ENCODE data around the gene BEST2. TPM values are rescaled to one million over a fixed set of nuclear protein-coding genes. Genes with fewer than 3 reads are reported as not detected.

Gene BEST2
- total RNA-seq, 2 donors from 2014 or later, result not detected

DNA sequence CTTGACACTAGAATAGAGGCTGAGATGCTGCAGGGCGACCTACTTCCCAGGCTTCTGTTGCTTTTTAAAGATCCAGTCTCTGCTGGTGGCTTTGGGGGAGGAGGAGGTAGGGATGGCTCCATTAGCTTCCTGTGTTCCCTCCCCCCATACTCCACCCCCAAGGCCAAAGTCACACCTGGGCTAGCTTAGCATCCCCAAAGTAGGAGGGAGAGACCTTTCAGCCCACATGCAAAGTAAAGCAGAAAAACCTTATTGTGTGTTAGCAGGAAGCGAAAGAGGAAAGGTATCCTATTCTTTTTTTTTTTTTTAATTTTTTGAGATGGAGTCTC is 24.6 kb upstream of the BEST2 start:
- H3K27me3 ChIP-seq, result no peaks in the 10 kb centered on the region
- H3K4me3 ChIP-seq, result no peak overlapping the region
- H3K4me1 ChIP-seq, result peaks cover 0 to 27% of the 10 kb centered on the region in 2 donors
- peaks cover 34% of the 10 kb centered on the region for H3K36me3 ChIP-seq
- no peak for DNase-seq (ENCODE audit: low spot score)
- H3K27ac ChIP-seq, result no peak overlapping the region
- TF ChIP-seq, protein P1, sequence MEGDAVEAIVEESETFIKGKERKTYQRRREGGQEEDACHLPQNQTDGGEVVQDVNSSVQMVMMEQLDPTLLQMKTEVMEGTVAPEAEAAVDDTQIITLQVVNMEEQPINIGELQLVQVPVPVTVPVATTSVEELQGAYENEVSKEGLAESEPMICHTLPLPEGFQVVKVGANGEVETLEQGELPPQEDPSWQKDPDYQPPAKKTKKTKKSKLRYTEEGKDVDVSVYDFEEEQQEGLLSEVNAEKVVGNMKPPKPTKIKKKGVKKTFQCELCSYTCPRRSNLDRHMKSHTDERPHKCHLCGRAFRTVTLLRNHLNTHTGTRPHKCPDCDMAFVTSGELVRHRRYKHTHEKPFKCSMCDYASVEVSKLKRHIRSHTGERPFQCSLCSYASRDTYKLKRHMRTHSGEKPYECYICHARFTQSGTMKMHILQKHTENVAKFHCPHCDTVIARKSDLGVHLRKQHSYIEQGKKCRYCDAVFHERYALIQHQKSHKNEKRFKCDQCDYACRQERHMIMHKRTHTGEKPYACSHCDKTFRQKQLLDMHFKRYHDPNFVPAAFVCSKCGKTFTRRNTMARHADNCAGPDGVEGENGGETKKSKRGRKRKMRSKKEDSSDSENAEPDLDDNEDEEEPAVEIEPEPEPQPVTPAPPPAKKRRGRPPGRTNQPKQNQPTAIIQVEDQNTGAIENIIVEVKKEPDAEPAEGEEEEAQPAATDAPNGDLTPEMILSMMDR (IDR thresholded peaks at IDR 0.05), result no peak
- no peaks in the 10 kb centered on the region for H3K9me3 ChIP-seq

DNA sequence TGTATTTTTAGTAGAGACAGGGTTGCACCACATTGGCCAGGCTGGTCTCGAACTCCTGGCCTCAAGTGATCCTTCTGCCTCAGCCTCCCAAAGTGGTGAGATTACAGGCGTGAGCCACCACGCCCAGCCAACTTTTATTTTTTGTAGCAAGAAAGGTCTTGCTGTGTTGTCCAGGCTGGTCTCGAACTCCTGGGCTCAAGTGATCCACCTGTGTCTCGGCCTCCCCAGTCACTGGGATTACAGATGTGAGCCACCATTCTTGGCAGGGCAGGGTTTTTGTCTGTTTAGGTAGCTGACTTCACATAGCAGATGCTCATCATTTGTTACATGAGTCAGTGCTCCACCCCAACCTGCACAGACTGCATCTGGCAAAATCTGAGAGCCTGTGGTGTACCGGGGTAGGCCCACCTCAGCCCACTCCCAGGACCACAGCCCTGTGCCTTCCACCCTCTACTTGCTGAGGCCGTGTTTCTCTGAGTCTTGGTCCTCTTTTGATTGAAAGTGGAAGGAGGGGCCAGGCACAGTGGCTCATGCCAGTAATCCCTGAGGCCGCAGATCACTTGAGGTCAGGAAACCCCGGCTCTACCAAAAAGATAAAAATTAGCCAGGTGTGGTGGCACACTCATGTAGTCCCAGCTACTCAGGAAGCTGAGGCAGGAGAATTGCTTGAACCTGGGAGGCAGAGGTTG is 23.7 kb upstream of the BEST2 start:
- Histone ChIP-seq H3K4me3 (no peak overlapping the region), H3K4me1 (peaks cover 0 to 35% of the 10 kb centered on the region in 2 donors), H3K27me3 (no peaks in the 10 kb centered on the region), H3K27ac (no peak overlapping the region), H3K36me3 (peaks cover 34% of the 10 kb centered on the region), H3K9me3 (no peaks in the 10 kb centered on the region)
- TF ChIP-seq, protein P1 (IDR thresholded peaks at IDR 0.05), result no peak
- no peak for DNase-seq (ENCODE audit: low spot score)

DNA sequence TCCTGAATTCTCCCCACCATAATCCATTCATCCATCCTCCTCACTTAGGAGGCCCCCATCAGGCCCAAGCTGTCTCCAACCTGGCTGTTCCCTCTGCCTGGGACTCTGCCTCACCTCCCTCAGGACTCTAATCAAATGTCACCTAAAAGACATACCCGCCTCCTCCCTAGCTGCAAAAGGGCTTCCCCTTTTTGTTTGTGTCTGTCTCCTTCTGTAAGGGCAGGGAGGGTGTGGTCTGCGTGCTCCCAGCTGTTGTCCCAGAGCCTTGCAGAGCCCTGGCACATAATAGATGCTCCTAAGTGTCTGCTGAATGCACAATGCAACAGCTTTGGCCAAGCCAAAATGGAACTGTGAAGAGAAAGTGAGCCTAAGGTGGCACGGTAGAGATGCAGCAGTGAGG is 21.5 kb upstream of the BEST2 start:
- TF ChIP-seq, protein P1 (IDR thresholded peaks at IDR 0.05), result no peak
- no peak for DNase-seq (ENCODE audit: low spot score)
- Histone ChIP-seq H3K27ac (no peak overlapping the region), H3K27me3 (no peaks in the 10 kb centered on the region), H3K9me3 (no peaks in the 10 kb centered on the region), H3K4me1 (peaks cover 0 to 30% of the 10 kb centered on the region in 2 donors), H3K36me3 (peaks cover 34% of the 10 kb centered on the region), H3K4me3 (no peak overlapping the region)

DNA sequence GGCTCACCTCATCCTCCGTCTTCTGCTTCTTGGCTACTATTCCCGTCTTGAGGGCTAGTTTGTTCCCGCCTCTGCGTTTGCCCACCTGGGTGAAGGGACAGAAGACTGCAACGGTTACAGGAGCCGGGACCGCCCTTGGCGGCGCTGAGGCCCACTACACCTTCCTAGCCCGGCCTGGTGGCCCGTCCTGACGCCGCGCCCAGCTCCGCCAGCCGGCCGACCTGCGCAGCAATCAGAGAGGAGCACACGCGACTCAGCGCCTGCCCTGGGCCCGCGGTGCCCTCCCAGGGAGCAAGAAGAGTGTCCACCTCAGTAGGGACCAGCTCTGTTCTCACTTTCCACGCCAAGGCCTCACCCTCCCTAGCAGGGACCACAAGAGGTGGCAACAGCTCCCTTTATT is 20.3 kb upstream of the BEST2 start:
- no peak overlapping the region for H3K27ac ChIP-seq
- H3K27me3 ChIP-seq, result no peaks in the 10 kb centered on the region
- no peaks in the 10 kb centered on the region for H3K9me3 ChIP-seq
- no peak for DNase-seq (ENCODE audit: low spot score)
- peaks cover 34% of the 10 kb centered on the region for H3K36me3 ChIP-seq
- H3K4me3 ChIP-seq, result no peak overlapping the region
- TF ChIP-seq, protein P1 (IDR thresholded peaks at IDR 0.05), result no peak
- peaks cover 0 to 36% of the 10 kb centered on the region in 2 donors for H3K4me1 ChIP-seq

DNA sequence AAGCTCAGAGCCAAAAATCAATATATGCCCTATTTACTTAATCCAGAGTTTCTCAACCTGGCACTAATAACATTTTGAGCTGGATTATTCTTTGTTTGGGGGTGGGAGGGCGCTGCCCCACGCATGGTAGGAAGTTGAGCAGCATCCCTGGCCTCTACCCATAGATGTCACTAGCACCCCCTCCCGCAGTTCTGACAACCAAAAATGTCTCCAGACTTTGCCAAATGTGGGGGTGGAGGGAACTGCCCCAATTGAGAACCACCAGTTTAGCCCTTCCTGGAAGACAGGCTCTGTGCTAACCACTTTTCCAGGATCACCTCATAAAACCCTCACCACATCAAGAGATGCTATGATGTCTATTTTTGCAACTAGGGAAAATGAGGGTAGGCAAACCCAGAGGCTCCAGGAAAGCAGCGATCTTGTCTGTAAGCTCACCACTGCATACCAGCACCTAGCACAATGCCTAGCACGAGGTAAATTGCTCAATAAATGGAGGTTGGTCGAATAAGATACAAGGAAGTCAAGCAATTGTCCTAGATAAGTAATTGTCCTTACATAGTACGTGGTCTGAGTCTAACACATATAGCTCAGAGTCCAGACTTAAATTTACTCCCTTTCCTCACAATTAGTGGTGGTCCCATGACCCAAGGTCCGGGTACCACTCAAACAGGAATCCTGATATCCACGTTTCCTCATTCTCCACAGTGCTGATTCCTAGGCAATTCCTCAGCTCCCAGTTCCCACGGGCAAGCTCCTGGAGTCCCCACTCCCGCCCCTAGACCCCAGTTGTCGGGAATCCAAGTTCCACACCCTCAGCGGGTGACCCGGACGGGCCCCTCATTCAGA is 18.0 kb upstream of the BEST2 start:
- TF ChIP-seq, protein P1 (IDR thresholded peaks at IDR 0.05), result no peak
- Histone ChIP-seq H3K9me3 (no peaks in the 10 kb centered on the region), H3K27ac (peak overlapping the region; percentile 93 to 95), H3K4me1 (peaks cover 0 to 51% of the 10 kb centered on the region in 2 donors), H3K4me3 (peak overlapping the region; percentile 86 to 90), H3K36me3 (peaks cover 25% of the 10 kb centered on the region), H3K27me3 (no peaks in the 10 kb centered on the region)
- no peak for DNase-seq (ENCODE audit: low spot score)
